GM06990 (cell line): ENCODE measurements around the gene NT5C3B.

Experiments used
- DNase-seq: peaks from one replicate; pipeline ENCODE4 v3.0.0-alpha.2; 2011; ENCODE audit not compliant: insufficient read length; ENCODE audit errors: extremely low read depth
- H3K27me3 ChIP-seq: replicated peaks from 2 replicates; pipeline ENCODE4 v1.6.0; 2011; ENCODE audit warnings: low read length; ENCODE audit not compliant: control insufficient read depth, insufficient read depth
- H3K36me3 ChIP-seq: 2 replicates; pipeline ENCODE4 v1.5.1; 2011; ENCODE audit warnings: low read length; ENCODE audit not compliant: control insufficient read depth, insufficient read depth
- H3K4me3 ChIP-seq: replicated peaks from 2 replicates; pipeline ENCODE4 v1.5.1; 2011; ENCODE audit warnings: low read depth, mild to moderate bottlenecking, control low read depth, low read length
- TF ChIP-seq, protein P1 (sequence below): IDR thresholded peaks from 2 replicates; pipeline ENCODE4 v1.5.1; 2011; ENCODE audit warnings: low read length, control low read depth, mild to moderate bottlenecking, inconsistent platforms; ENCODE audit not compliant: insufficient read depth, poor library complexity, severe bottlenecking

NT5C3B gene

DNA sequence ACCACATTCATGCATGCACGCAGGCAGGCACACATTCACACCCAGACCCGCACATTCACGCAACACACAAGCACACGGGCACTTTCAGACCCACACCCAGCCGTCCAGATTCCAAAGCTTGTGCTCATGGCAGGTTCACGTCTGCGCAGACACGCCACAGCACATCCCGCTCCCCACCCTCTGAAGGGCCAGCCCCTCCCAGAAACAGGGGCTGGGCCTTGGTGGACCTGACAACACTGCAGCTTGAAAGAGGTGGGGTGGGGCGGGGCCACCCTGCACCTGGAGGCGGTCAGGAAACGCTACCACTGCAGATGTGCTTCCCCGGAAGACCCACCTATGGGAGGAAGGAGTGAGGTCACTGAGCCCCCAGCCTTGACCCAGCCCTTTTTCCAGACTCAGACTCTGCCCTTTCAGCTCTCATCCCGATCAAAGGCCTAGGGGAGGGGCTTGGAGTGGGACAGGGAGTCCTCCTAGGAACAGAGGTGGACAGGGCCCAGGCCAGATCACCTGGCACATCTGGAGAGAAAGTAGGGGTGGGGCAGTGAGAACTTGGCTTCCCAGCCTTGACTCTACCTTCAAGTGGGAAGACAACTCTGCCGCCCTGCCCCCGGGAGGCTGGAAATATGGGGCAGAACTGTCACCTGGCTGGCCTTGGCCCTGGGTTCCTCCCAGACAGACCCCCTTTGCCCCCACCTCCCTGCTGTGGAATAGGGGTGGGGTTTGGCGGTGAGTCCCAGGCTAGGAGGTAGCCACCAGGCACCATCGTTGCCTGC lies 35.2 kb downstream of the NT5C3B start:
- Histone ChIP-seq H3K36me3 (no peaks in the 10 kb centered on the region), H3K4me3 (no peak overlapping the region), H3K27me3 (no peaks in the 10 kb centered on the region)
- no peak for DNase-seq
- TF ChIP-seq, protein P1, sequence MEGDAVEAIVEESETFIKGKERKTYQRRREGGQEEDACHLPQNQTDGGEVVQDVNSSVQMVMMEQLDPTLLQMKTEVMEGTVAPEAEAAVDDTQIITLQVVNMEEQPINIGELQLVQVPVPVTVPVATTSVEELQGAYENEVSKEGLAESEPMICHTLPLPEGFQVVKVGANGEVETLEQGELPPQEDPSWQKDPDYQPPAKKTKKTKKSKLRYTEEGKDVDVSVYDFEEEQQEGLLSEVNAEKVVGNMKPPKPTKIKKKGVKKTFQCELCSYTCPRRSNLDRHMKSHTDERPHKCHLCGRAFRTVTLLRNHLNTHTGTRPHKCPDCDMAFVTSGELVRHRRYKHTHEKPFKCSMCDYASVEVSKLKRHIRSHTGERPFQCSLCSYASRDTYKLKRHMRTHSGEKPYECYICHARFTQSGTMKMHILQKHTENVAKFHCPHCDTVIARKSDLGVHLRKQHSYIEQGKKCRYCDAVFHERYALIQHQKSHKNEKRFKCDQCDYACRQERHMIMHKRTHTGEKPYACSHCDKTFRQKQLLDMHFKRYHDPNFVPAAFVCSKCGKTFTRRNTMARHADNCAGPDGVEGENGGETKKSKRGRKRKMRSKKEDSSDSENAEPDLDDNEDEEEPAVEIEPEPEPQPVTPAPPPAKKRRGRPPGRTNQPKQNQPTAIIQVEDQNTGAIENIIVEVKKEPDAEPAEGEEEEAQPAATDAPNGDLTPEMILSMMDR: no peak

DNA sequence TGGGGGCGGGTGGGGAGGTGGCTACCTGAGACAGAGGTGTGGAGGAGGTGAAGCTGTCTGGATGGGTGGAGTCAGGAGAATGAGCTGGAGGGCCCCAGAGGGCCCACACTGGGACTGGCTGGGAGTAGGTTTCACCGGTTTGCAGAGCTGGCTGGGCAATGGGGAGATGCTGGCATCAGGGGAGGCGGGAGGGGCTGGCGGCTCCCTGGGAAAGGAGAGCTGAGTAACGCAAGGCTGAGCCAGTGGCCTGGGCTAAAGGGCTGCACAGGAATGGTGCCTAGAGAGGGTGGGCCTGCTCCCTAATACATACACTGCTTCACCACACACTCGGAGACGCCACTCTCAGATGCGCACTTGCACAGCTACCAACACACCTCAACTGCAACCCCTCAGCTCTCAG lies 36.7 kb downstream of the NT5C3B start:
- Histone ChIP-seq H3K4me3 (no peak overlapping the region), H3K36me3 (no peaks in the 10 kb centered on the region), H3K27me3 (no peaks in the 10 kb centered on the region)
- no peak for DNase-seq
- TF ChIP-seq, protein P1: no peak

DNA sequence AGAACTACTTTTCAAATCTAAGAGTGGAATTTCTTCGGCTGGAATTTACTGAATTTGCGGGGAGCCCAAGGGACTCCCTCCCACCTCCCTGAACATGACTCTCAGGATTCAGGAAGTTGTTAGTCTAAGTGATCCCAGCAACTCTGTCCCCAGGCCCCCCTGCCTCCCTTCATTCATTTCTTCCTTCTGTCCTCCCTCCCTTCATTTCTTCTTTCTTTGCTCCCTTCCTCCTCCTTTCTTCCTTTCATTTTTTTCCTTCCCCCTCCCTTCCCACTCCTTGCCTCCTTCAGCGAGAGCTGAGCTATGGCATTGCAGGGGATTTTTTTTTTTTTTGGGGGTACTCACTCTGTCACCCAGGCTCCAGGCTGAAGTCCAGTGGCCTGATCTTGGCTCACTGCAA lies 38.7 kb downstream of the NT5C3B start:
- TF ChIP-seq, protein P1: no peak
- Histone ChIP-seq H3K27me3 (no peaks in the 10 kb centered on the region), H3K36me3 (no peaks in the 10 kb centered on the region), H3K4me3 (no peak overlapping the region)
- no peak for DNase-seq

DNA sequence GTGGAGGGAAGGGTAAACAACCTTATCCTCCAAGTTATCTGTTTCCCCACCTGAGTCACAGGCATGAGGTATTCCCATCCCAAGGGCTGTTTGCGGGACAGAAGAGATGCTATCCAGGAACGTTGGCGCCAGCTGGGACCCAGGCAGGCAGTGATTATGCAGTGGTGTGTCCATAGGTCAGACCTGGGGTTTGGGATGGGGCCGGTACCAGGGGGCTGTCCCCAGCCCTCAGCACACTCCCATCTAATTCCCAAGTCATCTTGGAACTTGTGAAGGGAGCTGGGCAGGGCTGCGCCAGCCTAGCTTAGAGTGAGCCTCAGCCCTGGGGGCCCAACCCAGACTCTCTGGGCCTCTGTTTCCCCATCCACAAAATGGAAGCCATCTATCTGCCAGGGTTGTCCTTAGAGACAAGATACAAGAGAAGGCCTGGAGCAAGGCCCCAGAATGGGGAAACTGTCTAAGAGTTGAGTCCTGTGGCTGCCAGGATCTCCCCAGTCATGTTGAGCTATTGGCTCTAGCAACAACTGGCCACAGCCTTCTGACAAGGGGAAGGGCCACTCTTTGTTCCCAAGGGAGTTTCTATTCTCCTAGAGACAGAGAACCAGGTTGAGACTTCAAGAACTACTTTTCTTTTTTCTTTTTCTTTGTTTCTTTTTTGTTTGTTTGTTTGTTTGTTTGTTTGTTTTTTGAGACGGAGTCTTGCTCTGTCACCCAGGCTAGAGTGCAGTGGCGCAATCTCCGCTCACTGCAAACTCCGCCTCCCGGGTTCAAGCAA lies 39.7 kb downstream of the NT5C3B start:
- Histone ChIP-seq H3K36me3 (no peaks in the 10 kb centered on the region), H3K27me3 (no peaks in the 10 kb centered on the region), H3K4me3 (no peak overlapping the region)
- TF ChIP-seq, protein P1: no peak
- DNase-seq: no peak

DNA sequence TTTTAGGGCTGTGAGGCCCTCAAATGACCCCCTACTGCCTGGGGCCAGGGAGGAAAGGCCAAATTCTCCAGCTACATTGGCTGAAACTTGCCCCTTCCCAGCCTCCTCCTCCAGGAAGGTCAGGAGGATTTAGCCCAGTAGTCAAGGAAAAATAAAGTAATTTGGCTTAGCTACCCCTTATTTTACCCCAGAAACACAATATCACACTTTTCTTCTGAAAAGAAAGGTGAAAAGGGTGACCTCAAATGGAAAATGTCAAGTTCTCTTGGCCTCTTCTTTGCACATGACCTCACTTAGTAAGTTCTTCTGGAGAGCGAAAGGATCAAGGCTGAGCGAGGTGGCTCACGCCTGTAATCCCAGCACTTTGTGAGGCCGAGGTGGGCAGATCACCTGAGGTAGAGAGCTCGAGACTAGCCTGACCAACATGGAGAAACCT lies 41.5 kb downstream of the NT5C3B start:
- TF ChIP-seq, protein P1: no peak
- Histone ChIP-seq H3K4me3 (no peak overlapping the region), H3K36me3 (no peaks in the 10 kb centered on the region), H3K27me3 (no peaks in the 10 kb centered on the region)
- DNase-seq: no peak
